Endothelial cell of umbilical vein (primary cell): ENCODE results near the gene EEFSEC. TPM values are rescaled to one million over a fixed set of nuclear protein-coding genes. Genes with fewer than 3 reads are reported as not detected.

Experiments used
- BruUV-seq: library from RNA; stranded (reverse); fragments of 400-500 nt; replicated peaks from 2 replicates; lab custom pipeline; 2021; lab: Mats Ljungman, UMichigan
- CTCF ChIA-PET: fragments of 300-600, 350-600 bp; sonication (Branson Sonifier 250); formaldehyde crosslinking; loops from one replicate; lab custom pipeline; 2021; ENCODE audit warnings: antibody characterized with exemption, inconsistent platforms; lab: Charles Lee
- POLR2A ChIA-PET: fragments of 300-600, 350-600 bp; sonication (Branson Sonifier 250); formaldehyde crosslinking; loops from one replicate; lab custom pipeline; 2021; ENCODE audit warnings: antibody characterized with exemption, inconsistent platforms; lab: Charles Lee
- DNase-seq: peaks from one replicate; pipeline ENCODE4 v3.0.0-alpha.2; 2011; ENCODE audit warnings: low read depth, low spot score
- FAIRE-seq: peaks from 2 replicates; lab custom pipeline; 2011; peaks lifted over from hg19 to GRCh38; lab: Jason Lieb, UNC
- H2AFZ ChIP-seq: 2 replicates; pipeline ENCODE4 v1.6.0; 2012; ENCODE audit warnings: low read depth, low read length, control low read depth, inconsistent platforms
- H3K27ac ChIP-seq: 2 replicates; pipeline ENCODE4 v1.5.1; 2011; ENCODE audit warnings: low read depth, mild to moderate bottlenecking, control low read depth, low read length, moderate library complexity; ENCODE audit not compliant: insufficient read depth
- H3K27me3 ChIP-seq, 2 experiments: 2 replicates each; pipeline versions ENCODE4 v1.6.0 to v1.6.1; 2011; ENCODE audit warnings: low read length in 2 of 2, mixed read lengths in 1 of 2; ENCODE audit not compliant: control insufficient read depth in 2 of 2, insufficient read depth in 2 of 2
- H3K36me3 ChIP-seq, 2 experiments: 2 replicates in 1 of 2; 3 replicates in 1 of 2; pipeline ENCODE4 v1.5.1; 2011; ENCODE audit warnings: low read length in 2 of 2, mild to moderate bottlenecking in 1 of 2, moderate library complexity in 1 of 2; ENCODE audit not compliant: control insufficient read depth in 2 of 2, insufficient read depth in 2 of 2; ENCODE audit errors: extremely low read depth in 1 of 2
- H3K4me1 ChIP-seq: 3 replicates; pipeline ENCODE4 v1.5.1; 2011; ENCODE audit warnings: mild to moderate bottlenecking, low read length; ENCODE audit not compliant: control insufficient read depth, insufficient read depth; ENCODE audit errors: extremely low read depth
- H3K4me2 ChIP-seq: 2 replicates; pipeline ENCODE4 v1.6.1; 2011; ENCODE audit warnings: low read length, control low read depth, mixed read lengths; ENCODE audit not compliant: insufficient read depth
- H3K4me3 ChIP-seq, 3 experiments: fragments of 200-600 bp in 1 of 3; sonication (generic), shearing (Covaris generic) in 1 of 3; replicated peaks in 1 of 3; 2 replicates each; pipeline ENCODE4 v1.5.1; 2011 to 2016; ENCODE audit warnings: control low read depth in 3 of 3, low read length in 3 of 3, mild to moderate bottlenecking in 2 of 3, inconsistent platforms in 1 of 3, low read depth in 1 of 3, moderate library complexity in 1 of 3; ENCODE audit not compliant: insufficient read depth in 1 of 3
- H3K79me2 ChIP-seq: 2 replicates; pipeline ENCODE4 v1.6.0; 2012; ENCODE audit warnings: low read length, inconsistent platforms; ENCODE audit not compliant: control insufficient read depth, insufficient read depth
- H3K9ac ChIP-seq: replicated peaks from 2 replicates; pipeline ENCODE3; 2011; ENCODE audit warnings: low read length, control low read depth; ENCODE audit not compliant: insufficient read depth; ENCODE audit errors: extremely low read depth
- H3K9me1 ChIP-seq: replicated peaks from 3 replicates; pipeline ENCODE4 v1.6.0; 2011; ENCODE audit warnings: mild to moderate bottlenecking, low read length; ENCODE audit not compliant: control insufficient read depth, insufficient read depth; ENCODE audit errors: extremely low read depth
- H3K9me3 ChIP-seq: replicated peaks from 2 replicates; pipeline ENCODE4 v1.5.1; 2012; ENCODE audit warnings: low read length, inconsistent platforms; ENCODE audit not compliant: control insufficient read depth, insufficient read depth
- H4K20me1 ChIP-seq: replicated peaks from 2 replicates; pipeline ENCODE3; 2011; ENCODE audit warnings: mild to moderate bottlenecking, low read length; ENCODE audit not compliant: control insufficient read depth, insufficient read depth; ENCODE audit errors: extremely low read depth
- CTCF ChIP-seq, 2 donors: IDR thresholded peaks; 1 replicate in 1 of 2; 2 replicates in 1 of 2; pipeline ENCODE4 v1.5.1; 2011; ENCODE audit warnings: low read length in 2 of 2, mild to moderate bottlenecking in 2 of 2, moderate library complexity in 2 of 2, control low read depth in 1 of 2, inconsistent platforms in 1 of 2, low read depth in 1 of 2; ENCODE audit not compliant: insufficient read depth in 1 of 2; ENCODE audit errors: extremely low read depth in 1 of 2
- EZH2 ChIP-seq: IDR thresholded peaks from 2 replicates; pipeline ENCODE4 v1.6.1; 2012; ENCODE audit warnings: borderline replicate concordance, low read depth, mild to moderate bottlenecking, moderate library complexity, low read length, inconsistent platforms; ENCODE audit not compliant: severe bottlenecking
- FOS ChIP-seq: IDR thresholded peaks from 2 replicates; pipeline ENCODE4 v1.6.1; 2011; ENCODE audit warnings: mild to moderate bottlenecking, low read length, moderate library complexity, borderline replicate concordance; ENCODE audit not compliant: insufficient read depth
- GATA2 ChIP-seq: IDR thresholded peaks from 2 replicates; pipeline ENCODE4 v1.7.0; 2011; ENCODE audit warnings: low read depth, mild to moderate bottlenecking, moderate library complexity, mixed read lengths, low read length; ENCODE audit not compliant: insufficient read length, insufficient read depth
- JUN ChIP-seq: IDR thresholded peaks from 2 replicates; pipeline ENCODE4 v1.6.1; 2011; ENCODE audit warnings: borderline replicate concordance, low read depth; ENCODE audit not compliant: insufficient read length, insufficient read depth
- MYC ChIP-seq: IDR thresholded peaks from one replicate; pipeline ENCODE4 v1.6.1; 2011; ENCODE audit warnings: mild to moderate bottlenecking, low read depth, low read length
- POLR2A ChIP-seq: IDR thresholded peaks from 2 replicates; pipeline ENCODE4 v1.6.1; 2012; ENCODE audit warnings: low read depth, mild to moderate bottlenecking, control low read depth, low read length
- POLR2AphosphoS5 ChIP-seq: IDR thresholded peaks from 2 replicates; pipeline ENCODE4 v1.6.1; 2012; ENCODE audit warnings: low read depth, mild to moderate bottlenecking, control low read depth, low read length, moderate library complexity; ENCODE audit not compliant: insufficient read depth
- dilution Hi-C: fragments of 300-500 bp; cut with MboI; formaldehyde crosslinking; loops from one replicate; pipeline ENCODE4 v1.15.0; 2019; ENCODE audit warnings: low sequenced_read_pairs; ENCODE audit not compliant: extremely low pct_ligation_motif_present
- intact Hi-C: fragments of 100-400 bp; cut with micrococcal nuclease; formaldehyde crosslinking; loops from one replicate; pipeline ENCODE4 v1.10.0; 2022
- polyA plus RNA-seq, 4 experiments: library from polyadenylated mRNA; depleted of rRNA in 3 of 4; stranded (reverse) in 3 of 4; unstranded in 1 of 4; fragments of >200 nt; gene quantifications; 2 replicates each; pipeline versions ENCODE4 v1.2.1 to v1.2.3, GENCODE V29; 2011 to 2012; ENCODE audit warnings: missing spikeins in 1 of 4
- total RNA-seq: library from RNA; stranded (reverse); gene quantifications from 2 replicates; pipeline ENCODE4 v1.2.3, GENCODE V29; 2021
- TF ChIP-seq, protein P1 (sequence below): IDR thresholded peaks from 2 replicates; pipeline ENCODE4 v1.6.1; 2011; ENCODE audit not compliant: insufficient read depth, insufficient read length

Gene EEFSEC
- total and polyA plus RNA-seq, 2 donors (not counting 3 experiments of a cell fraction or from before 2014, with no cell fraction given) = 13.1 to 14.5 TPM

GRCh38 chr3:128194843-128195242 lies 41.6 kb downstream of the EEFSEC start:
- DNase-seq = no peak
- ChIA-PET CTCF (interaction anchor here (1.0 kb wide), 1 partner anchor 31 kb away, joined by 3 read pairs; no protein-coding TSS in a partner anchor), POLR2A (no interaction called here)
- Histone ChIP-seq H2AFZ (no peak overlapping the region), H3K36me3 (no peaks in the 10 kb centered on the region), H3K4me3 (no peak overlapping the region), H3K9me1 (no peaks in the 10 kb centered on the region), H3K4me1 (no peaks in the 10 kb centered on the region), H3K9ac (no peak overlapping the region), H3K27me3 (no peaks in the 10 kb centered on the region), H3K4me2 (no peak overlapping the region), H3K9me3 (no peaks in the 10 kb centered on the region), H4K20me1 (no peaks in the 10 kb centered on the region), H3K79me2 (no peaks in the 10 kb centered on the region), H3K27ac (no peak overlapping the region)
- intact Hi-C loops = no loop called here
- TF ChIP-seq GATA2 (no peak), MYC (no peak)
- dilution Hi-C loops = no loop called here
- no TSS peak for BruUV-seq
- FAIRE-seq = no peak

- Histone ChIP-seq H3K4me3 (no peak overlapping the region), H3K79me2 (no peaks in the 10 kb centered on the region), H3K4me2 (no peak overlapping the region), H3K9me3 (no peaks in the 10 kb centered on the region), H3K4me1 (no peaks in the 10 kb centered on the region), H3K9ac (no peak overlapping the region), H3K27ac (no peak overlapping the region), H3K27me3 (no peaks in the 10 kb centered on the region), H4K20me1 (no peaks in the 10 kb centered on the region), H3K9me1 (no peaks in the 10 kb centered on the region), H3K36me3 (no peaks in the 10 kb centered on the region), H2AFZ (no peak overlapping the region)
- BruUV-seq = no TSS peak
- ChIA-PET CTCF (no interaction called here), POLR2A (no interaction called here)
- DNase-seq (no peak), FAIRE-seq (no peak)
- intact Hi-C loops = no loop called here
- TF ChIP-seq FOS (no peak), CTCF (IDR thresholded peaks at IDR 0.05; ENCODE audit: extremely low read depth in 1 of 2, insufficient read depth in 1 of 2, low read depth in 1 of 2, low read length in 2 of 2) (no peak), JUN (no peak), MYC (no peak), POLR2AphosphoS5 (no peak), EZH2 (no peak), GATA2 (no peak), POLR2A (no peak)
- TF ChIP-seq, protein P1, sequence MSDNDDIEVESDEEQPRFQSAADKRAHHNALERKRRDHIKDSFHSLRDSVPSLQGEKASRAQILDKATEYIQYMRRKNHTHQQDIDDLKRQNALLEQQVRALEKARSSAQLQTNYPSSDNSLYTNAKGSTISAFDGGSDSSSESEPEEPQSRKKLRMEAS = no peak
- dilution Hi-C loops = no loop called here
These were observed 42.1 kb downstream of the EEFSEC start for GRCh38 chr3:128195369-128195768.
